IPS-20b (cell line): ENCODE measurements around the gene UGDH.

Source experiments
- H3K27ac ChIP-seq: one replicate; pipeline ENCODE4 v1.5.1; 2013; ENCODE audit warnings: low read length
- H3K27me3 ChIP-seq: 2 replicates; pipeline ENCODE4 v1.6.1; 2013; ENCODE audit warnings: mild to moderate bottlenecking, low read length, inconsistent platforms; ENCODE audit not compliant: insufficient read depth
- H3K36me3 ChIP-seq: 2 replicates; pipeline ENCODE4 v1.6.1; 2013; ENCODE audit warnings: low read depth, mild to moderate bottlenecking, inconsistent platforms, low read length, moderate library complexity; ENCODE audit not compliant: insufficient read depth
- H3K4me1 ChIP-seq: 2 replicates; pipeline ENCODE4 v1.6.1; 2013; ENCODE audit warnings: mild to moderate bottlenecking, control low read depth, inconsistent platforms, low read length, moderate library complexity; ENCODE audit not compliant: insufficient read depth
- H3K4me3 ChIP-seq: 2 replicates; pipeline ENCODE4 v1.5.1; 2013; ENCODE audit warnings: mild to moderate bottlenecking, low read length, inconsistent platforms
- H3K9ac ChIP-seq: 2 replicates; pipeline ENCODE4 v1.6.1; 2013; ENCODE audit warnings: low read depth, mild to moderate bottlenecking, inconsistent platforms, low read length, moderate library complexity
- H3K9me3 ChIP-seq: 2 replicates; pipeline ENCODE4 v1.6.1; 2013; ENCODE audit warnings: mild to moderate bottlenecking, low read depth, low read length, inconsistent platforms; ENCODE audit not compliant: insufficient read depth

Gene UGDH

GRCh38 chr4:39527296-39528060 lies at the start of gene UGDH:
Gene UGDH, minus strand, starts transcription at chr4:39527439. Its CDS starts 5,927 bp downstream, at chr4:39521512.
- Histone ChIP-seq H3K9ac (peak within 1 kb of the TSS; percentile 96), H3K36me3 (peaks cover 30% of the 10 kb centered on the region), H3K4me1 (peaks cover 3% of the 10 kb centered on the region; the same call in 1 of the 2 replicates), H3K27ac (peak within 1 kb of the TSS; percentile 74), H3K27me3 (no peaks in the 10 kb centered on the region), H3K9me3 (peaks cover 27% of the 10 kb centered on the region), H3K4me3 (peak within 1 kb of the TSS; percentile 94)

DNA sequence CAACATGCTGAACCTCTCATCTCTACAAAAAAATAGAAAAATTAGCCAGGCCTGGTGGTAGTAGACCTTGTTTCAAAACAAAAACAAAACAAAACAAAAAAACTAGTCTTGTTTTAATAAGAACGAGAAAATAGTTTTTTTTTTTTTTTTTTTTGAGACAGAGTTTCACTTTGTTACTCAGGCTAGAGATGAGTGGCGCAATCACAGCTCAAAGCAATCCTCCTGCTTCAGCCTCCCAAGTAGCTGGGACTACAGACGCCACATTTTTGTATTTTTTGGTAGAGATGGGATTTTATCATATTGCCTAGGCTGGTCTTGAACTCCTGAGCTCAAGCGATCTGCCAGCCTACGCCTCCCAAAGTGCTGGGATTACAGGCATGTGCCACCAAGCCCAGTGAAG lies 47.7 kb upstream of the UGDH start:
- no peaks in the 10 kb centered on the region for H3K4me1 ChIP-seq
- H3K9me3 ChIP-seq: no peaks in the 10 kb centered on the region
- H3K27me3 ChIP-seq: no peaks in the 10 kb centered on the region
- H3K27ac ChIP-seq: no peak overlapping the region
- H3K4me3 ChIP-seq: no peak overlapping the region
- no peaks in the 10 kb centered on the region for H3K36me3 ChIP-seq
- no peak overlapping the region for H3K9ac ChIP-seq

DNA sequence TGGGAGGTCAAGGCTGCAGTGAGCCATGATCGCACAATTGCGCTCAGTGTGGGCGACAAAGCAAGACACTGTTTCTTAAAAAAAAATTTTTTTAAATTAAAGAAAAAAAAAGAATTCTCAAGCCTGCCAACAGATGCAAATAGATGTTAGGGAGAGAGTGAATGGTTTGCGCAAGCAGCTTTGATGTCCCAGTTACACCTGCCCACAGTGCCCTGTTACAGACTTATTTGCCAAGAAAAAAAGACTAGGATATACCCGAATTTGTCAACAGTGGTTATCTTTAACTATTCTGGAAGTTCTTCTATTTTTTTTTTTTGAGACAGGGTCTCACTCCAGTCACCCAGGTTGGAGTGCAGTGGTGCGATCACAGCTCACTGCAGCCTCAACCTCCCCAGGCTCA lies 44.3 kb upstream of the UGDH start:
- H3K4me1 ChIP-seq: no peaks in the 10 kb centered on the region
- no peaks in the 10 kb centered on the region for H3K9me3 ChIP-seq
- H3K36me3 ChIP-seq: no peaks in the 10 kb centered on the region
- H3K9ac ChIP-seq: no peak overlapping the region
- no peak overlapping the region for H3K4me3 ChIP-seq
- no peak overlapping the region for H3K27ac ChIP-seq
- H3K27me3 ChIP-seq: no peaks in the 10 kb centered on the region

DNA sequence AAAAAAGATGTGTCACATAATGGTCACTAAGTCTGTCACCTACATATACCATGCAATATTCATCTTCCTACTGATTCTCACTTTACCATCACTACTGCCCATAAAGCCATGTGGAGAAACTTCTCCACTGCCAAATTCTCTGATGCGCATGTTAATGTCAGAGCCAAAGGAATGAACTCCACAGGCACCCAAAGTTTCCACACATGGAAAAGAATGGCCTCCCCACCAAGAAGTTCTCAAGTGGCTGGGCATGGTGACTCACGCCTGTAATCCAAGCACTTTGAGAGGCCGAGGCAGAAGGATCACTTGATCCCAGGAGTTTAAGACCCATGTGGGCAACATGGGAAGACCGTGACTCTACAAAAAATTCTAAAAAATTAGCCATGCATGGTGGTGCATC lies 43.8 kb upstream of the UGDH start:
- no peak overlapping the region for H3K27ac ChIP-seq
- H3K36me3 ChIP-seq: no peaks in the 10 kb centered on the region; the same call in 1 of the 2 replicates

GRCh38 chr4:39569209-39569608 lies 42.0 kb upstream of the UGDH start:
- no peak overlapping the region for H3K4me3 ChIP-seq
- no peaks in the 10 kb centered on the region for H3K27me3 ChIP-seq
- H3K9me3 ChIP-seq: peaks cover 5% of the 10 kb centered on the region; the same call in 1 of the 2 replicates
- H3K4me1 ChIP-seq: no peaks in the 10 kb centered on the region
- H3K9ac ChIP-seq: no peak overlapping the region
- peaks cover 7% of the 10 kb centered on the region for H3K36me3 ChIP-seq
- H3K27ac ChIP-seq: no peak overlapping the region

More for the DNA sequence above, 43.8 kb upstream of the UGDH start:
- no peaks in the 10 kb centered on the region for H3K27me3 ChIP-seq
- no peak overlapping the region for H3K4me3 ChIP-seq
- no peaks in the 10 kb centered on the region for H3K4me1 ChIP-seq
- no peak overlapping the region for H3K9ac ChIP-seq
- H3K9me3 ChIP-seq: peaks cover 2% of the 10 kb centered on the region; the same call in 1 of the 2 replicates

DNA sequence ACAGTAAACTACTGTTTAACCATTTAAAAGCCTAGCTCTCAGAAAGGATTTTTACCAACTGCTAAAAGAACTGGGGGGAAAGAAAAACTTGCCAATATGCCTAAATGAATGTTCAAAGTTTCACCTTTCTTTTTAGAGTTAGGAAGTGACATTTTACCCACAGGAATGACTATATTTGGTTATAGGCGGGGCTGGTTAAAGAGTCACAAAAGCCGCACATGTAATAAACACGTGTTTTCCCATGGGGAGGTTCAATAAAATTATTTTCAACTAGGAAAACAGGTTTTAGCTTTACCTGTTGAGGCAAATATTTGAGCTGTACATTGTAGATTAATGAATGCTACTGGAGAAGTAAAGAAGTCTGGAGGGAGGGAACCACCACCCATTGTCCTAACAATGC lies 41.6 kb upstream of the UGDH start:
- Histone ChIP-seq H3K36me3 (peaks cover 7% of the 10 kb centered on the region), H3K9ac (no peak overlapping the region), H3K27me3 (no peaks in the 10 kb centered on the region), H3K4me3 (no peak overlapping the region), H3K4me1 (no peaks in the 10 kb centered on the region), H3K9me3 (peaks cover 5% of the 10 kb centered on the region; the same call in 1 of the 2 replicates), H3K27ac (no peak overlapping the region)

GRCh38 chr4:39565878-39566600 lies 38.8 kb upstream of the UGDH start:
- Histone ChIP-seq H3K4me3 (no peak overlapping the region), H3K9me3 (peaks cover 5% of the 10 kb centered on the region; the same call in 1 of the 2 replicates), H3K27ac (no peak overlapping the region), H3K36me3 (peaks cover 7% of the 10 kb centered on the region), H3K4me1 (no peaks in the 10 kb centered on the region), H3K27me3 (no peaks in the 10 kb centered on the region), H3K9ac (no peak overlapping the region)

- Histone ChIP-seq H3K9ac (no peak overlapping the region), H3K4me1 (no peaks in the 10 kb centered on the region), H3K27ac (no peak overlapping the region), H3K27me3 (no peaks in the 10 kb centered on the region), H3K9me3 (peaks cover 5% of the 10 kb centered on the region; the same call in 1 of the 2 replicates), H3K36me3 (peaks cover 7% of the 10 kb centered on the region), H3K4me3 (no peak overlapping the region)
These were observed 36.2 kb upstream of the UGDH start for GRCh38 chr4:39563346-39563847.

DNA sequence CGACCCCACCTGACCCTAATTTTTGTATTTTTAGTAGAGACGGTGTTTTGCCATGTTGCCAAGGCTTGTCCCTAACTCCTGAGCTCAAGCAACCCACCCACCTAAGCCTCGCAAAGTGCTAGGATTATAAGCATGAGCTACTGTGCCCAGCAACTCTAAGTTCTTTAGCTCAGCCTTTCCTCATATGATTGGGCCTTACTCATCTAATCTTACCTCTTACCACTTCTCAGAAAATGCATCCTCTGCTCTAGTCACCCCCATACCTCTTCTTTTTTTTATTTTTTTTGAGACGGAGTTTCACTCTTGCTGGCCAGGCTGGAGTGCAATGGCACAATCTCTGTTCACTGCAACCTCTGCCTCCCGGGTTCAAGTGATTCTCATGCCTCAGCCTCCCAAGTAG lies 35.6 kb upstream of the UGDH start:
- H3K9me3 ChIP-seq: peaks cover 5% of the 10 kb centered on the region; the same call in 1 of the 2 replicates
- H3K4me1 ChIP-seq: no peaks in the 10 kb centered on the region
- H3K9ac ChIP-seq: no peak overlapping the region
- H3K4me3 ChIP-seq: no peak overlapping the region
- H3K36me3 ChIP-seq: peaks cover 7% of the 10 kb centered on the region
- H3K27me3 ChIP-seq: no peaks in the 10 kb centered on the region
- H3K27ac ChIP-seq: no peak overlapping the region

- Histone ChIP-seq H3K36me3 (no peaks in the 10 kb centered on the region; the same call in 1 of the 2 replicates), H3K4me3 (no peak overlapping the region), H3K9me3 (no peaks in the 10 kb centered on the region)
These were observed 32.4 kb upstream of the UGDH start for GRCh38 chr4:39559626-39560025.

GRCh38 chr4:39555472-39555871 lies 28.2 kb upstream of the UGDH start:
- Histone ChIP-seq H3K27me3 (no peaks in the 10 kb centered on the region), H3K9ac (no peak overlapping the region), H3K27ac (no peak overlapping the region), H3K4me1 (no peaks in the 10 kb centered on the region), H3K36me3 (no peaks in the 10 kb centered on the region; the same call in 1 of the 2 replicates), H3K9me3 (no peaks in the 10 kb centered on the region), H3K4me3 (no peak overlapping the region)

More at GRCh38 chr4:39559626-39560025, 32.4 kb upstream of the UGDH start:
- Histone ChIP-seq H3K27me3 (no peaks in the 10 kb centered on the region), H3K4me1 (no peaks in the 10 kb centered on the region), H3K9ac (no peak overlapping the region), H3K27ac (no peak overlapping the region)
